Sigmoid colon (tissue), 4 donors: ENCODE data around the gene GCLC.

Experiments used
- CTCF ChIP-seq, 4 experiments: fragments of 450-650 bp in 3 of 4; fragments of 200-600 bp in 1 of 4; IDR thresholded peaks; one replicate each; pipeline ENCODE4 v1.5.1; 2016 to 2019; ENCODE audit warnings: antibody characterized with exemption in 4 of 4, mild to moderate bottlenecking in 3 of 4, moderate library complexity in 2 of 4
- POLR2A ChIP-seq, 2 donors: fragments of 450-650 bp; IDR thresholded peaks; one replicate each; pipeline ENCODE4 v1.6.1; 2016; ENCODE audit warnings: antibody characterized with exemption in 2 of 2, mild to moderate bottlenecking in 2 of 2, moderate library complexity in 2 of 2
- POLR2AphosphoS5 ChIP-seq, 4 donors: sonication (generic); formaldehyde crosslinking; IDR thresholded peaks; one replicate each; pipeline ENCODE4 v1.6.1; 2017; ENCODE audit warnings: antibody characterized with exemption in 4 of 4

DNA sequence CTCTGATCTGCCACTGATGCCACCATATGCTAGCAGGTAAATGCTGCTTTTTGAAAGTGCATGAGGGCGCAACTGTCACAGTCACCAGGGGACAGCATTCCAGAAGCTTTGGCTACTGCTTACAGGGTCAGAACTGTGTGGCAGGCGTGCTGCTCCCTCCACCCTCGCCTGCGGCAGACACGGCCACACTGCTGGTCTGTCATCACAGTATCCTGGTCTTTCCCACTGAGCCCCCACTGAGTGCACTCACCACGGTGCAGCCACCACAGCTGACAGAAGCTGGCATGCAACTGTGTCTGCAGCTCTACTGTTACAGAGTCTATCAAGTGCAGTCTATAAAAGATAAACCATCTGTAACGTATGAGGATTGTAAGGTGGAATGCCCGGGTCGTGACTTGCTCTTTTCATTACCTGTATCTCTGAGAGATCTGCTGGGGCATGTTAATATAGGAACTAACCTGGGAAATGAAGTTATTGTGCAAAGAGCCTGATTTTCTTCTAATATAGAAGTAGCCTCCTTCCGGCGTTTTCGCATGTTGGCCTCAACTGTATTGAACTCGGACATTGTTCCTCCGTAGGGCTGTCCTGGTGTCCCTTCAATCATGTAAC is 24.5 kb downstream of the GCLC start:
- TF ChIP-seq POLR2A (IDR thresholded peaks at IDR 0.05) (no peak), CTCF (IDR thresholded peaks at IDR 0.05) (no peak), POLR2AphosphoS5 (IDR thresholded peaks at IDR 0.05) (no peak)
